GM10847 (cell line): ENCODE data around the gene ANKRD40.

Source experiments
- POLR2A ChIP-seq: IDR thresholded peaks from 2 replicates; pipeline ENCODE4 v1.6.1; 2011; ENCODE audit not compliant: insufficient read length; ENCODE audit errors: extremely low read depth

The ANKRD40 gene

GRCh38 chr17:50683434-50684287, 24.1 kb downstream of the ANKRD40 start:
- no peak for TF ChIP-seq POLR2A

- no peak for TF ChIP-seq POLR2A
Measured at GRCh38 chr17:50682938-50683337, 24.8 kb downstream of the ANKRD40 start.

GRCh38 chr17:50682441-50682840, 25.3 kb downstream of the ANKRD40 start:
- TF ChIP-seq POLR2A = no peak

GRCh38 chr17:50681263-50682200, 26.2 kb downstream of the ANKRD40 start:
- TF ChIP-seq POLR2A = no peak

GRCh38 chr17:50680126-50680525, 27.6 kb downstream of the ANKRD40 start:
- no peak for TF ChIP-seq POLR2A

- TF ChIP-seq POLR2A = no peak
Measured at GRCh38 chr17:50679008-50679544, 28.6 kb downstream of the ANKRD40 start.

- TF ChIP-seq POLR2A = no peak
Measured at GRCh38 chr17:50677851-50678375, 29.8 kb downstream of the ANKRD40 start.

- no peak for TF ChIP-seq POLR2A
Measured at GRCh38 chr17:50676065-50676975, 31.4 kb downstream of the ANKRD40 start.

GRCh38 chr17:50675627-50676026, 32.1 kb downstream of the ANKRD40 start:
- no peak for TF ChIP-seq POLR2A

- TF ChIP-seq POLR2A = no peak
Measured at GRCh38 chr17:50675190-50675589, 32.5 kb downstream of the ANKRD40 start.

- TF ChIP-seq POLR2A = no peak
Measured at GRCh38 chr17:50672831-50673551, 34.7 kb downstream of the ANKRD40 start.

GRCh38 chr17:50672071-50672470, 35.6 kb downstream of the ANKRD40 start:
- TF ChIP-seq POLR2A = no peak

- TF ChIP-seq POLR2A = no peak
Measured at GRCh38 chr17:50668838-50669581, 38.7 kb downstream of the ANKRD40 start.
